ENCODE measurements around the gene TRPV4.

GRCh38 chr12:109802828-109803227 is 30.4 kb downstream of the TRPV4 start:
- TF ChIP-seq EZH2 (IDR thresholded peaks at IDR 0.05; ENCODE audit: borderline replicate concordance) = no peak
- TF ChIP-seq, protein P1, sequence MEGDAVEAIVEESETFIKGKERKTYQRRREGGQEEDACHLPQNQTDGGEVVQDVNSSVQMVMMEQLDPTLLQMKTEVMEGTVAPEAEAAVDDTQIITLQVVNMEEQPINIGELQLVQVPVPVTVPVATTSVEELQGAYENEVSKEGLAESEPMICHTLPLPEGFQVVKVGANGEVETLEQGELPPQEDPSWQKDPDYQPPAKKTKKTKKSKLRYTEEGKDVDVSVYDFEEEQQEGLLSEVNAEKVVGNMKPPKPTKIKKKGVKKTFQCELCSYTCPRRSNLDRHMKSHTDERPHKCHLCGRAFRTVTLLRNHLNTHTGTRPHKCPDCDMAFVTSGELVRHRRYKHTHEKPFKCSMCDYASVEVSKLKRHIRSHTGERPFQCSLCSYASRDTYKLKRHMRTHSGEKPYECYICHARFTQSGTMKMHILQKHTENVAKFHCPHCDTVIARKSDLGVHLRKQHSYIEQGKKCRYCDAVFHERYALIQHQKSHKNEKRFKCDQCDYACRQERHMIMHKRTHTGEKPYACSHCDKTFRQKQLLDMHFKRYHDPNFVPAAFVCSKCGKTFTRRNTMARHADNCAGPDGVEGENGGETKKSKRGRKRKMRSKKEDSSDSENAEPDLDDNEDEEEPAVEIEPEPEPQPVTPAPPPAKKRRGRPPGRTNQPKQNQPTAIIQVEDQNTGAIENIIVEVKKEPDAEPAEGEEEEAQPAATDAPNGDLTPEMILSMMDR (IDR thresholded peaks at IDR 0.05; ENCODE audit: poor library complexity) = no peak

Data from hepatocyte (in vitro differentiated cells).